Activated effector memory CD4-positive, alpha-beta T cell treated with Interleukin-2 at 50 U/mL for 16 hours (primary cell): ENCODE measurements around the gene GLP2R.

Experiments
- DNase-seq: peaks from one replicate; pipeline ENCODE4 v3.0.0-alpha.2; 2020

Gene GLP2R

GRCh38 chr17:9859781-9860180 lies 34.1 kb downstream of the GLP2R start:
- no peak for DNase-seq

- no peak for DNase-seq
These were observed 35.1 kb downstream of the GLP2R start for GRCh38 chr17:9860851-9861250.

GRCh38 chr17:9862220-9862619 lies 36.5 kb downstream of the GLP2R start:
- no peak for DNase-seq

GRCh38 chr17:9862949-9863348 lies 37.2 kb downstream of the GLP2R start:
- no peak for DNase-seq

- DNase-seq: no peak
These were observed 39.9 kb downstream of the GLP2R start for GRCh38 chr17:9865586-9865985.

GRCh38 chr17:9868552-9868951 lies 42.8 kb downstream of the GLP2R start:
- DNase-seq: no peak

- no peak for DNase-seq
These were observed 47.1 kb downstream of the GLP2R start for GRCh38 chr17:9872852-9873251.

- no peak for DNase-seq
These were observed 49.0 kb downstream of the GLP2R start for GRCh38 chr17:9874722-9875121.

GRCh38 chr17:9875441-9875840 lies 49.7 kb downstream of the GLP2R start:
- DNase-seq: no peak

- no peak for DNase-seq
These were observed 52.6 kb downstream of the GLP2R start for GRCh38 chr17:9878356-9878755.

GRCh38 chr17:9878786-9879525 lies 53.2 kb downstream of the GLP2R start:
- DNase-seq: no peak

- DNase-seq: no peak
These were observed 54.9 kb downstream of the GLP2R start for GRCh38 chr17:9880582-9880999.

GRCh38 chr17:9883451-9883850 lies 57.7 kb downstream of the GLP2R start:
- DNase-seq: no peak

- no peak for DNase-seq
These were observed 60.6 kb downstream of the GLP2R start for GRCh38 chr17:9886141-9886930.

- no peak for DNase-seq
These were observed 61.8 kb downstream of the GLP2R start for GRCh38 chr17:9887508-9887907.

- DNase-seq: no peak
These were observed 64.4 kb downstream of the GLP2R start for GRCh38 chr17:9890124-9890523.

- no peak for DNase-seq
These were observed 67.8 kb downstream of the GLP2R start for GRCh38 chr17:9893411-9894012.

GRCh38 chr17:9894231-9894630 lies 68.5 kb downstream of the GLP2R start:
- no peak for DNase-seq

GRCh38 chr17:9895923-9896322 lies 70.2 kb downstream of the GLP2R start:
- DNase-seq: no peak

GRCh38 chr17:9897372-9897968 lies 71.7 kb downstream of the GLP2R start:
- DNase-seq: no peak

GRCh38 chr17:9898812-9899211 lies 73.1 kb downstream of the GLP2R start:
- DNase-seq: no peak

- DNase-seq: no peak
These were observed 73.7 kb downstream of the GLP2R start for GRCh38 chr17:9899280-9900043.
